ENCODE results near the gene VPS13C.
"Not testable (repeated sequence)": the region's sequence is repeated elsewhere in the genome, so short reads cannot be mapped to it uniquely, and the experiment has no call there.

The VPS13C gene

DNA sequence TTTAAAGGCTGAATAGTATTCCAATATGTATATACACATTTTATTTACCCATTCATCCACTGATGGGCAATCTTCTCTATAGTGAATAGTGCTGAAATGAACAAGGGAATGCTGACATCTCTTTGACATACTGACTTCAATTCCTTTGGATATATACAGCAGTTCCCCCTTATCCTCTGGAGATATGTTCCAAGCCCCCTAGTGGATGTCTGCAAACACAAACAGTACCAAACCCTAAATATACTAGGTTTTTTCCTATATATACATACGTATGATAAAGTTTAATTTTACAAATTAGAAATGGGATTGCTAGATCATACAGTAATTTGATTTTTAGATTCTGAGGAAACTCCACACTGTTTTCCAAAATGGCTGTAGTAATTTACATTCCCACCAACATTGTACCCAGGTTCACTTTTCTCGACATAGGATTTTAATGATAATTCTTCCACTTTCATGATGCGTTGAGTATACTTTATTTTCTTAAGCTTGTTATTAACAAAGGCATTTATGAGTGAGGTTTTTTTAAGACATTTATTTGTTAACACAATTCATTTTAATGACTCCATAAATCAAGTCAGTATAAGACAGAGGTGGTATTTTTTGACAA, 38.2 kb downstream of the VPS13C start:
- no peaks in the 10 kb centered on the region for H3K4me1 ChIP-seq (ENCODE audit: control insufficient read depth, insufficient read depth, low read length)

DNA sequence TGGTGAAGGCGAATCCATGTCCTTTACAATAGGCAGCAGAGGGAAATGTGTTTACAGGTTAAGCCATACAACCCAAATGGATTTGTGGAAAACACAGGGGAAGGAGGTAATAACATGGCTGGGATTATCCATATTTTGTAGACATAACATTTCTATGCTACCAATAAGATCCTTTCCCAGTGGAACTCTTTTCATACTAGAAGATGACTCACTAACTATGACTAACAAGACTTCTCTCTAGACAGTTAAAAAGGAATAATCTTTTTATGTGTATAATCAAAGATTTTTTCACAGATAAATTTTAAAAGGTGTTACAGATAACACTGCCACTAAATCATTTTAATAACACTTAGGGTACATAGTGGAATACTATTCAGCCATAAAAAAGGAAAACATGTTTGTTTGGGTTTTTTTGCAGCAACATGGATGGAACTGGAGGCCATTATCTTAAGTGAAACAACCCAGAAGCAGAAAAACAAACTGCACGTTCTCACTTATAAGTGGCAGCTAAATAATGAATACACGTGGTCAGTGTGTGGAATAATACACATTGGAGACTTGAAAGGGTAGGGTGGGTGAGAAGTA, 39.6 kb downstream of the VPS13C start:
- Histone ChIP-seq H3K4me3 (ENCODE audit: low read length) (no peak overlapping the region), H3K4me1 (ENCODE audit: control insufficient read depth, insufficient read depth, low read length) (no peaks in the 10 kb centered on the region), H3K36me3 (ENCODE audit: control insufficient read depth, insufficient read depth, low read length) (no peaks in the 10 kb centered on the region), H3K27me3 (ENCODE audit: control insufficient read depth, insufficient read depth, low read length) (no peaks in the 10 kb centered on the region), H3K9ac (ENCODE audit: low read length) (no peak overlapping the region), H3K9me3 (ENCODE audit: control insufficient read depth, low read length) (no peaks in the 10 kb centered on the region)

More for the DNA sequence above, 38.2 kb downstream of the VPS13C start:
- Histone ChIP-seq H3K9ac (ENCODE audit: low read length) (no peak overlapping the region), H3K4me3 (ENCODE audit: low read length) (no peak overlapping the region), H3K9me3 (ENCODE audit: control insufficient read depth, low read length) (no peaks in the 10 kb centered on the region), H3K27me3 (ENCODE audit: control insufficient read depth, insufficient read depth, low read length) (no peaks in the 10 kb centered on the region), H3K36me3 (ENCODE audit: control insufficient read depth, insufficient read depth, low read length) (no peaks in the 10 kb centered on the region)

DNA sequence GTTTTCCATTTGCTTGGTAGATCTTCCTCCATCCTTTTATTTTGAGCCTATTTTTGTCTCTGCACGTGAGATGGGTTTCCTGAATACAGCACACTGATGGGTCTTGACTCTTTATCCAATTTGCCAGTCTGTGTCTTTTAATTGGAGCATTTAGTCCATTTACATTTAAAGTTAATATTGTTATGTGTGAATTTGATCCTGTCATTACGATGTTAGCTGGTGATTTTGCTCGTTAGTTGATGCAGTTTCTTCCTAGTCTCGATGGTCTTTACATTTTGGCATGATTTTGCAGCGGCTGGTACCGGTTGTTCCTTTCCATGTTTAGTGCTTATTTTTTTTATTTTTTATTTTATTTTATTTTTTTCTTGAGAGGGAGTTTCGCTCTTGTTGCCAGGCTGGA, 54.9 kb downstream of the VPS13C start:
- not testable (repeated sequence) for H3K4me3 ChIP-seq (ENCODE audit: low read length); H3K27me3 ChIP-seq (ENCODE audit: control insufficient read depth, insufficient read depth, low read length); H3K9me3 ChIP-seq (ENCODE audit: control insufficient read depth, low read length); H3K4me1 ChIP-seq (ENCODE audit: control insufficient read depth, insufficient read depth, low read length); H3K9ac ChIP-seq (ENCODE audit: low read length); H3K36me3 ChIP-seq (ENCODE audit: control insufficient read depth, insufficient read depth, low read length)

DNA sequence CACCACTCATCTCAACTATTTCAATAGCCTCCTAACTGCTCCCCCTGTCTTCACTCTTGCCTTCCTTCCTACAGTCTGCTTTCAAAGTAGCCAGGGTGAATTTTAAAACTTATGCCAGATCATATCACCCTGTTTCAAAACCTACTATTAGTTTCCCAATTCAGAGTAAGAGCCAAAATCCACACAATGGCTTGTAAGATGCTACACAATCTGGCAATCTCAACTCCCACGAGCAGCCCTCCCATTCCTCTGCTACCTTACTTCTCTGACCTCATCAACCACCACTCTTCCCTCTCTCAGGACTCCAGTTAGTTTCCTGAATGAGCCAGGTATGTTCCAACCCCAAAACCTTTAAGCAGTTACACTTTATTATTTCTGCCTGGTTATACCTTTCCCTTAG, 62.5 kb downstream of the VPS13C start:
- Histone ChIP-seq H3K4me1 (ENCODE audit: control insufficient read depth, insufficient read depth, low read length) (no peaks in the 10 kb centered on the region), H3K4me3 (ENCODE audit: low read length) (no peak overlapping the region), H3K27me3 (ENCODE audit: control insufficient read depth, insufficient read depth, low read length) (no peaks in the 10 kb centered on the region), H3K36me3 (ENCODE audit: control insufficient read depth, insufficient read depth, low read length) (no peaks in the 10 kb centered on the region), H3K9me3 (ENCODE audit: control insufficient read depth, low read length) (no peaks in the 10 kb centered on the region), H3K9ac (ENCODE audit: low read length) (no peak overlapping the region)

DNA sequence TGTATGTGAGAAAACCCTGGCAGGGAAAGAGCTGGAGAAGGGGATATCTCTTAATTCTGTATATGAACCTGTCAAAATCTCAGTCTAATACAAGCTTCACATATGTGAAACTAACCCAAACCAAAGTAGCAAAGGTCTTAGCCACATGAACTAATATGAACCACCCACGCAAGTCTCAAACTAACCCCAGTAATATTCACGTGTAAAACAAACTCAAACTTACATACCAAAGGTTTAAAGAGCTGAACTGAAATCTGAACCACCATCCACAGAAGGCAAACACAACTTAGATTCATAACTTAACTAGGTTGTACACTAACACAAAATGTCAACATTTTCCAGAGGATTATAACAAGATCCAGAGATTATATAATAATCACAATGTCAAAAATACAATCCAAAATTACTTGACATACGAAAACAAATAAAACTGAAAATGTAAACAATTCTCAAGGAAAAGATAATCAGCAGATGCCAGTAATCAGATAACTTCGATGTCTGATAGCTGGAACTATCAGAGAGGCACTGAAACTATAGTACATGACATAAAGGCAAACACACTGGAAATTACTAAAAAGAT, 64.1 kb downstream of the VPS13C start:
- H3K9me3 ChIP-seq (ENCODE audit: control insufficient read depth, low read length) = no peaks in the 10 kb centered on the region
- H3K4me1 ChIP-seq (ENCODE audit: control insufficient read depth, insufficient read depth, low read length) = no peaks in the 10 kb centered on the region
- H3K27me3 ChIP-seq (ENCODE audit: control insufficient read depth, insufficient read depth, low read length) = no peaks in the 10 kb centered on the region
- H3K9ac ChIP-seq (ENCODE audit: low read length) = no peak overlapping the region
- no peaks in the 10 kb centered on the region for H3K36me3 ChIP-seq (ENCODE audit: control insufficient read depth, insufficient read depth, low read length)
- H3K4me3 ChIP-seq (ENCODE audit: low read length) = no peak overlapping the region

DNA sequence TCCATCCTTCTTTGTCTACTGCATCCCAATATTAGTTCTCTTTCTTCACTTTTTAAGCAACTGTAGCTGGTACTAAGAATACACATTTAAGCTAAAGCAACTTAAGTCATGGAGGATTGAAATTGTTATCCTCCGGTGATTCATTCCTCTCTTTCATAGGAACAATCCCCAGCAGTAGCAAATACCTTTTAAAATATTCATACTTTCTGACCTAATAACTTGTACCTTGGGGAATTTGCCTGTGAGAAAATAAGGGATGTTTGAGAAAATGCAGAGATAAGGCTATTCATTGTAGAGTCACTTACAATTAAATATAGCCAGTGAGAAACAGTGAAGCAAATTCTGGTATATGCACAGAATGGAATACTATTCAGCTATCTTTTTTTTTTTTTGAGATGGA, 66.0 kb downstream of the VPS13C start:
- H3K4me3 ChIP-seq (ENCODE audit: low read length) = no peak overlapping the region
- H3K9ac ChIP-seq (ENCODE audit: low read length) = no peak overlapping the region
- no peaks in the 10 kb centered on the region for H3K9me3 ChIP-seq (ENCODE audit: control insufficient read depth, low read length)
- H3K27me3 ChIP-seq (ENCODE audit: control insufficient read depth, insufficient read depth, low read length) = no peaks in the 10 kb centered on the region
- H3K4me1 ChIP-seq (ENCODE audit: control insufficient read depth, insufficient read depth, low read length) = no peaks in the 10 kb centered on the region
- no peaks in the 10 kb centered on the region for H3K36me3 ChIP-seq (ENCODE audit: control insufficient read depth, insufficient read depth, low read length)

DNA sequence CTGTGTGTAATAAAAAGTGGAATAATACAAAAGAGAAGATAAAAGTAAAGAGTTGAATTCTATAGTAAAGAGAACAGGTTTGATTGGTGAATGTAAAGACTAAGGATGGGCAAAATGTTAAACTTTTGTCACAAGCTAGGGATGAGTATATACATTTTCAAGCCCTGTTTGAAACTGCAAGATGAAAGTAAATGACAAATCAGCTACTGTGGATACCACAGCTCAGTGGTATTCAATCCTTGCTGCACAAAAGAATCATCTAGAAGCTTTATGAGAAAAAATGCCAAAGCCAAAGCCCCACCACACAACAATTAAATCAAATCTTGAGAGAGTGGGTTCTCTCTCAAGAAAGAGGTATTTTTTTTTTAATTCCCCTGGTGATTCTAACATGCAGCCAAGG, 67.7 kb downstream of the VPS13C start:
- Histone ChIP-seq H3K27me3 (ENCODE audit: control insufficient read depth, insufficient read depth, low read length) (no peaks in the 10 kb centered on the region), H3K4me1 (ENCODE audit: control insufficient read depth, insufficient read depth, low read length) (no peaks in the 10 kb centered on the region), H3K9me3 (ENCODE audit: control insufficient read depth, low read length) (no peaks in the 10 kb centered on the region), H3K4me3 (ENCODE audit: low read length) (no peak overlapping the region), H3K36me3 (ENCODE audit: control insufficient read depth, insufficient read depth, low read length) (no peaks in the 10 kb centered on the region), H3K9ac (ENCODE audit: low read length) (no peak overlapping the region)

DNA sequence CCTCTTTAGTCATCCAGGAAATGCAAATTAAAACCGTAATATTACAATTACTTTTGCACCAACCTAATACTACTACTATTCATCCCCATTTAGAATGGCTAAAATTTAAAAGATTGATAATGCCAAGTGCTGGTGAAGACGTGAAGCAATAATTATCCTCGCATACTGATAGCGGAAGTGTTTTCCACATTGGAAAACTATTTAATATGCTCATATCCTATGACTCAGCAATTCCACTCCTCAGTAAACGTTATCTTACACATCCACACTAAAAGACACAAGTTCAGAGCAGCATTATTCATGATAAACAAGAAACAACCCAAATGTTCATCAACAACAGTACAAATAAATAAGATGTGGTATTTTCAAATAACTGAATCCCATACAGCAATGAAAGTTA, 70.6 kb downstream of the VPS13C start:
- Histone ChIP-seq H3K9me3 (ENCODE audit: control insufficient read depth, low read length) (no peaks in the 10 kb centered on the region), H3K4me1 (ENCODE audit: control insufficient read depth, insufficient read depth, low read length) (no peaks in the 10 kb centered on the region), H3K4me3 (ENCODE audit: low read length) (no peak overlapping the region), H3K36me3 (ENCODE audit: control insufficient read depth, insufficient read depth, low read length) (no peaks in the 10 kb centered on the region), H3K9ac (ENCODE audit: low read length) (no peak overlapping the region), H3K27me3 (ENCODE audit: control insufficient read depth, insufficient read depth, low read length) (no peaks in the 10 kb centered on the region)

DNA sequence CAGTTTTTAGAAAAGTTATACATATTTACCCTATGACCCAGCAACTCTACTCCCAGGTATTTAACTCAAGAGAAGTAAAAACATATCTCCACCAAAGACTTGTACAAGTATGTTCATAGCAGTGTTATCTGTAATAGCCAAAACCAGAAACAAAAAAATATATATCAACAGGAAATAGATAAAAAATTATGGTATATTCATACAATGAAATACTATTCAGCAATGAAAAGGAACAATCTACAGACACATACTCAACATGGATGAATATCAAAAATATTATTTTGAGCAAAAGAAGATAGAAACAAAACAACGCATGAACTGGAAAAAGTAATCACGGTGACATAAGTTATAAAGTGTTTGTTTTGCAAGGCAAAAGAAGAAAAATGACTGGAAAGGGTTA, 72.4 kb downstream of the VPS13C start:
- Histone ChIP-seq H3K27me3 (ENCODE audit: control insufficient read depth, insufficient read depth, low read length) (no peaks in the 10 kb centered on the region), H3K9ac (ENCODE audit: low read length) (no peak overlapping the region), H3K4me3 (ENCODE audit: low read length) (no peak overlapping the region), H3K36me3 (ENCODE audit: control insufficient read depth, insufficient read depth, low read length) (no peaks in the 10 kb centered on the region), H3K9me3 (ENCODE audit: control insufficient read depth, low read length) (no peaks in the 10 kb centered on the region), H3K4me1 (ENCODE audit: control insufficient read depth, insufficient read depth, low read length) (no peaks in the 10 kb centered on the region)

DNA sequence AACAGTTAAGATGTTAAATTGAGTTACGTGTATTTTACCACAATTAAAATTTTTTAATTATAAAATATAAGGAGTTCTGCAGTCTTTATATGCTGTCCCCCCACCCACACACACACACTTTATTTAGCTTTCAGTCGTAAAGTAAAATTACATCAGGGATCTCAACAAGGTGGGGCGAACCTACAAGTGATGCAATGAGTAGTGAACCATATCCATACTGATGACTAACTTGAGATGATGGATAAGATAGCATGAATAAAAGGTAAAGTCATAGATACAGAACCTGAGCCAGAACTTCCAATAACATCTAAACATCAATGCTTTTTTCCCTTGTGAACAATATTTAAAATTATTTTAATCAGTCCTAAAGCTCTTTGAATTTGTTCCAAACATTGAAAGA, 77.2 kb downstream of the VPS13C start:
- no peaks in the 10 kb centered on the region for H3K27me3 ChIP-seq (ENCODE audit: control insufficient read depth, insufficient read depth, low read length)
- H3K4me1 ChIP-seq (ENCODE audit: control insufficient read depth, insufficient read depth, low read length) = no peaks in the 10 kb centered on the region
- no peaks in the 10 kb centered on the region for H3K36me3 ChIP-seq (ENCODE audit: control insufficient read depth, insufficient read depth, low read length)
- no peak overlapping the region for H3K4me3 ChIP-seq (ENCODE audit: low read length)
- H3K9ac ChIP-seq (ENCODE audit: low read length) = no peak overlapping the region
- H3K9me3 ChIP-seq (ENCODE audit: control insufficient read depth, low read length) = no peaks in the 10 kb centered on the region

DNA sequence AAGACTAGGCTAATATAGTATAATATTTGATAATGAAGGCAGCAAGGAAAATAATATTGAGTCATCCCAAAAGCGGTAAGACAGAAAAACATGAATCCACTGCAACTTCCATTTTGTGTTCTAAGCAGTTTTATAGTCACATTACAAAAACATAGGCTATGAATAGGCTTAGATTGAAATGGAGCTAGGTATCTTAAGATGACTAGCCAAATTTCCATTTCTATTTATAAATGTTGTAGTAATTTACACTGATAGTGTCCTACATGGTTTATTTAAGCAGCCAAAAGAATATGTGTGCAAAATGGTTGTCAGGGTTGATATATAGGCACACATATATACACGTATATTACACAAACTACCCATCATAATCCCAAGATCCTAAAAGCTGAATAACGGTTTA, 82.0 kb downstream of the VPS13C start:
- H3K36me3 ChIP-seq (ENCODE audit: control insufficient read depth, insufficient read depth, low read length) = no peaks in the 10 kb centered on the region
- no peaks in the 10 kb centered on the region for H3K4me1 ChIP-seq (ENCODE audit: control insufficient read depth, insufficient read depth, low read length)
- no peak overlapping the region for H3K4me3 ChIP-seq (ENCODE audit: low read length)
- H3K27me3 ChIP-seq (ENCODE audit: control insufficient read depth, insufficient read depth, low read length) = no peaks in the 10 kb centered on the region
- H3K9ac ChIP-seq (ENCODE audit: low read length) = no peak overlapping the region
- no peaks in the 10 kb centered on the region for H3K9me3 ChIP-seq (ENCODE audit: control insufficient read depth, low read length)

DNA sequence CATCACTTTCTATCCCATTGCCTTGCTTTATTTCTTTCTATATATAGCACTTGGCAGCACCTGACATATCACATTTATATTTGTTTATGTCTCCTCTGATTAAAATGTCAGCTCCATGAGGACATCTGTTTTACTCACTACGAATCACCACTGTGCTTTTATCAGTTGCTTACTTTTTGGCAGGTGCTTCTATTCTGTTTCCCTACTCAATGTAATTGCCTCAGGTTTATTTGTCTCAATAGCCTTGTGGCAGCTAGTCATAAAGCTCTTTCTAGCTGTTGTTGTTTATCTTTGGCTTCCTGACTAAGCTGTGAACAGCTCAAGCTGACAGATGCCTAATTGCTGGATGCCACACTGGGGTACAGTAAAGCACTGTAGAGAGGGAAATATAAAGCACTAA, 85.5 kb downstream of the VPS13C start:
- no peak overlapping the region for H3K9ac ChIP-seq (ENCODE audit: low read length)

More for the DNA sequence above, 85.5 kb downstream of the VPS13C start:
- H3K9me3 ChIP-seq (ENCODE audit: control insufficient read depth, low read length) = no peaks in the 10 kb centered on the region
- no peak overlapping the region for H3K4me3 ChIP-seq (ENCODE audit: low read length)
- no peaks in the 10 kb centered on the region for H3K4me1 ChIP-seq (ENCODE audit: control insufficient read depth, insufficient read depth, low read length)
- H3K27me3 ChIP-seq (ENCODE audit: control insufficient read depth, insufficient read depth, low read length) = no peaks in the 10 kb centered on the region
- H3K36me3 ChIP-seq (ENCODE audit: control insufficient read depth, insufficient read depth, low read length) = peaks cover 8% of the 10 kb centered on the region

Data from mucosa of stomach (tissue), 1 donor.